Activated B cell treated with CpG ODN at 0.5 μM for 24 hours (primary cell): ENCODE measurements around the gene ADARB2. TPM values are rescaled to one million over a fixed set of nuclear protein-coding genes. Genes with fewer than 3 reads are reported as not detected.

ENCODE experiments used
- ATAC-seq: fragments of 200-7000 bp; cut with Tn5 transposase; one replicate; pipeline ENCODE4 v1.10.0; 2021; ENCODE audit warnings: low read depth, mild to moderate bottlenecking, moderate library complexity
- CTCF ChIA-PET: fragments of 350-600 bp; sonication (Branson Sonifier 250); formaldehyde crosslinking; loops from one replicate; lab custom pipeline; 2021; ENCODE audit warnings: antibody characterized with exemption; lab: Charles Lee
- POLR2A ChIA-PET: fragments of 350-600 bp; sonication (Branson Sonifier 250); formaldehyde crosslinking; loops from one replicate; lab custom pipeline; 2021; ENCODE audit warnings: antibody characterized with exemption; lab: Charles Lee
- DNase-seq: peaks from one replicate; pipeline ENCODE4 v3.0.0; 2022
- H3K27ac Mint-ChIP-seq: one replicate; pipeline ENCODE4 v1.8.0; 2020; ENCODE audit warnings: mixed read lengths
- H3K27me3 Mint-ChIP-seq: one replicate; pipeline ENCODE4 v1.8.0; 2021; ENCODE audit warnings: mixed read lengths
- H3K36me3 Mint-ChIP-seq: one replicate; pipeline ENCODE4 v1.8.0; 2021; ENCODE audit warnings: low read depth, mixed read lengths
- H3K4me1 Mint-ChIP-seq: one replicate; pipeline ENCODE4 v1.8.0; 2021; ENCODE audit warnings: mixed read lengths
- H3K4me3 Mint-ChIP-seq: one replicate; pipeline ENCODE4 v1.8.0; 2020; ENCODE audit warnings: mild to moderate bottlenecking, mixed read lengths
- H3K9me3 Mint-ChIP-seq: one replicate; pipeline ENCODE4 v1.8.0; 2020; ENCODE audit warnings: mixed read lengths
- intact Hi-C: fragments of 100-400 bp; cut with micrococcal nuclease; formaldehyde crosslinking; loops from one replicate; pipeline ENCODE4 v1.15.1; 2024
- total RNA-seq: library from RNA; stranded (reverse); gene quantifications from 2 replicates; pipeline ENCODE4 v1.2.3, GENCODE V29; 2022
- TF ChIP-seq, protein P1 (sequence below): fragments of 200-600 bp; IDR thresholded peaks from one replicate; pipeline ENCODE4 v1.8.0; 2022; ENCODE audit warnings: antibody characterized with exemption, mild to moderate bottlenecking

The ADARB2 gene
- total RNA-seq, 1 donor from 2014 or later = 0.11 TPM

DNA sequence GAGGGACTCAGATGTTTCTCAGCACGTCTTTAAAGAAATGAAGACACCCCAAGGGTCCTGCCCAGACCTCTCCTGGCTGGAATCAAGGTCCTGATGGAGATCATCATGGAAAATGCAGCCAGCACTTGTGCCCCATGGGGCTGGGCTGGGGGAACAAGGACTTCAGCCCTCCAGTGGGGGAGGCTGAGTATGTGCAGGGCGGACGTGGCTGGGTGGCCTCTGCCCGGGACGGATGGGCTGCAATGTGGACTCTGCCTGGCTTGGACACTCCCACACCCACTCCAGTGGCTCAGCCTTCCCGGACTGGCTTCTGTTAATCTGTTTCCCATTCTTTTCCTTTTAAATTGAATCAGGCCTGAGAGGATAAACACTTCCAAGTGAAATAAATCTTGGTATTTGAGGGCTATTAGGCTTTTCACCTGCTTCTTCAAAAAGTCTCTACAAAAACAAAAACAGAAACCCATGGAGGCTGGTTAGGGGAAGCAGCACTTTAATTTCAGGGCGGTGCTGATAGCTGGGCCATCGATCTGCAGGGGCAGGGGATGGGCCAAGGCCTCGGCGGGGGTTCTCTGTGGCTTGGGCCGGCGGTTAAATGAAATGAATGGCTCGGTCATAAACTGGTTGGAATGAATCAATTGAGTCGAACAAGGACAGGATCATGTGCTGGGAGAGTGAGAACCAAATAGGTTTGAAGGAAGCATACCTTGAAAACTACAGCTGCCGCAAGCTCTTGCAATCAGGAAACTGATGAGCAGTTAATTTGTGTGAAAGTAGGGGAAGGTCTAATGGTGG, 51.4 kb downstream of the ADARB2 start:
- intact Hi-C loops = no loop called here
- no peaks in the 10 kb centered on the region for H3K4me1 Mint-ChIP-seq
- TF ChIP-seq, protein P1, sequence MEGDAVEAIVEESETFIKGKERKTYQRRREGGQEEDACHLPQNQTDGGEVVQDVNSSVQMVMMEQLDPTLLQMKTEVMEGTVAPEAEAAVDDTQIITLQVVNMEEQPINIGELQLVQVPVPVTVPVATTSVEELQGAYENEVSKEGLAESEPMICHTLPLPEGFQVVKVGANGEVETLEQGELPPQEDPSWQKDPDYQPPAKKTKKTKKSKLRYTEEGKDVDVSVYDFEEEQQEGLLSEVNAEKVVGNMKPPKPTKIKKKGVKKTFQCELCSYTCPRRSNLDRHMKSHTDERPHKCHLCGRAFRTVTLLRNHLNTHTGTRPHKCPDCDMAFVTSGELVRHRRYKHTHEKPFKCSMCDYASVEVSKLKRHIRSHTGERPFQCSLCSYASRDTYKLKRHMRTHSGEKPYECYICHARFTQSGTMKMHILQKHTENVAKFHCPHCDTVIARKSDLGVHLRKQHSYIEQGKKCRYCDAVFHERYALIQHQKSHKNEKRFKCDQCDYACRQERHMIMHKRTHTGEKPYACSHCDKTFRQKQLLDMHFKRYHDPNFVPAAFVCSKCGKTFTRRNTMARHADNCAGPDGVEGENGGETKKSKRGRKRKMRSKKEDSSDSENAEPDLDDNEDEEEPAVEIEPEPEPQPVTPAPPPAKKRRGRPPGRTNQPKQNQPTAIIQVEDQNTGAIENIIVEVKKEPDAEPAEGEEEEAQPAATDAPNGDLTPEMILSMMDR = no peak
- ATAC-seq (no peak), DNase-seq (no peak)
- no peak overlapping the region for H3K27ac Mint-ChIP-seq
- ChIA-PET CTCF (no interaction called here), POLR2A (no interaction called here)
- H3K9me3 Mint-ChIP-seq = no peaks in the 10 kb centered on the region
- no peak overlapping the region for H3K4me3 Mint-ChIP-seq
- no peaks in the 10 kb centered on the region for H3K36me3 Mint-ChIP-seq
- H3K27me3 Mint-ChIP-seq = peaks cover 28% of the 10 kb centered on the region

DNA sequence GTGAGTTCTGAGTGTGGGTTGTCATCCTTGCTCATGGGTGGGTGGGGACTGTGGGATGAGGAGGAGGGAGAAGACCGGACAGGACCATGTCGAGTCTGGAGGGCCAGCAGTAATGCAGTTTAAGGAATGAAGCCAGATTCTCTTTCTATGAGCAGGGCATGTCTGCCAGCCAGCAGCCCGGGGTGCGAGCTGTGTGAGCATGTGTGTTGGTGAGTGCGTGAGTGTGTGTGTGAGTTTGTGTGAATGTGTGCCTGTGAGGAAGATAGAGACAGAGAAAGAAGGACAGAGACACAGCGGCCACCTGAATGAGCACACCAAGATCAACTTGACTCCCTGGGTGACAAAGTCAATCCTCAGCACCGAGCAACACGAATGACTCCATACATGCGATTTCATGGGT, 52.3 kb downstream of the ADARB2 start:
- intact Hi-C loops = no loop called here
- ATAC-seq (no peak), DNase-seq (no peak)
- POLR2A ChIA-PET = no interaction called here
- TF ChIP-seq, protein P1 = no peak
- no peaks in the 10 kb centered on the region for H3K9me3 Mint-ChIP-seq
- H3K27ac Mint-ChIP-seq = no peak overlapping the region
- no peak overlapping the region for H3K4me3 Mint-ChIP-seq
- no peaks in the 10 kb centered on the region for H3K4me1 Mint-ChIP-seq
- no peaks in the 10 kb centered on the region for H3K36me3 Mint-ChIP-seq
- CTCF ChIA-PET = no interaction called here
- peaks cover 23% of the 10 kb centered on the region for H3K27me3 Mint-ChIP-seq

DNA sequence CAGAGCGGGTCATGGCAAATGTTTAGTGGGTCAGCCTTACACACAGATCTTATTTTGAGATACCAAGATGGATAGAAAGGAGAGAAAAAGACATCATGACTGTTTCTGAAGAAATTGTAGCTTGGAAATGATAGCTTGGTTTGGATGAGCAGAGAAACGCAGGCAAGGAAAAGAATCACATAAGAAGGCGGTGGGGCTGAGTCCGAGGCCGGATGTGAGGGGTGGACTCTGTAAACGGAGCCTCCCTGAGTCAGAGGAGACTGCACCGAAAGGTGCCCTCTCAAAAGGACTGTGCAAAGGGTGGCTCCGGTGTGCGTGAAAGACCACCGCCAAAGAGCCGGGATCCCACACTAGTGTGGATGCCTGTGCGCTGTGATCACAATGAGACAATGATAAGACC, 53.7 kb downstream of the ADARB2 start:
- CTCF ChIA-PET = no interaction called here
- Mint-ChIP-seq H3K36me3 (no peaks in the 10 kb centered on the region), H3K9me3 (no peaks in the 10 kb centered on the region), H3K27me3 (peaks cover 19% of the 10 kb centered on the region), H3K27ac (no peak overlapping the region), H3K4me1 (no peaks in the 10 kb centered on the region), H3K4me3 (no peak overlapping the region)
- DNase-seq = no peak
- TF ChIP-seq, protein P1 = no peak
- POLR2A ChIA-PET = no interaction called here
- ATAC-seq = no peak
- intact Hi-C loops = no loop called here

DNA sequence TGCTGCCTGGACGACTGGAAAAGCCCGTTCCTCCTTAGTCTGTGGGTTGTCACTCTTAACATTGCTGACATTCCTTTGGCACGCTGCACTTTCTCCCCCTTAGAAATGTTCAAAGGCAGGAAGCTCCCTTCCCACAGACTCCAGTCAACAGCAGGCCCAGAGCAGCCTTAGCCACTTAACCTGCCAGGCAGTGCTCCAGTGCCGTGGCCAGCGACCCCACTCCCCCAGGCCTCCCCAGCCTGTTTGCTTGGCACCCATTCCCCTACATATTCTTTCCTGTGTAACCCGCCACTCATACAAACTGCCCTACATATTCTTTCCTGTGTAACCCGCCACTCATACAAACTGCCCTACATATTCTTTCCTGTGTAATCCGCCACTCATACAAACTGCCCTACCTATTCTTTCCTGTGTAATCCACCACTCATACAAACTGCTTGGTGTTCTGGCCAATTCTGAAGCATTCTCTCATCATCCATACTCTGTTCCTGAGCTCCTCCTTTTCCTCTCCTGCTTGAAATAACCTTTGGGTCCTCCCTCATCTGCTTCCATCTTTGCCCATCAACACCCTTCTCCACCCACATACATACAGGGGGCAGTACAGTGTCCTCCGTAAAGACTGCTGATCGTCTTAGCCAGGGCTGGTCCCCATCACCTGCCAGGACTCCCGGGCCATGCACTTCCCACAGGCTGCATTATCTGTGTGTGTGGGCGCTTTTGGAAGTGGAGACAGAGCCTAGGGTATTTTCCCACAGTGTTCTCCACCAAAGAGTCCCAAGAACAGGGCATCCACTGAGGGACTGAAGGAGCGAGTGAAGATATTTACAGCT, 57.3 kb downstream of the ADARB2 start:
- POLR2A ChIA-PET = no interaction called here
- Mint-ChIP-seq H3K36me3 (no peaks in the 10 kb centered on the region), H3K4me3 (no peak overlapping the region), H3K4me1 (peaks cover 11% of the 10 kb centered on the region), H3K27ac (no peak overlapping the region), H3K27me3 (peaks cover 13% of the 10 kb centered on the region), H3K9me3 (no peaks in the 10 kb centered on the region)
- no peak for DNase-seq
- CTCF ChIA-PET = no interaction called here
- no peak for ATAC-seq
- intact Hi-C loops = no loop called here
- TF ChIP-seq, protein P1 = no peak

DNA sequence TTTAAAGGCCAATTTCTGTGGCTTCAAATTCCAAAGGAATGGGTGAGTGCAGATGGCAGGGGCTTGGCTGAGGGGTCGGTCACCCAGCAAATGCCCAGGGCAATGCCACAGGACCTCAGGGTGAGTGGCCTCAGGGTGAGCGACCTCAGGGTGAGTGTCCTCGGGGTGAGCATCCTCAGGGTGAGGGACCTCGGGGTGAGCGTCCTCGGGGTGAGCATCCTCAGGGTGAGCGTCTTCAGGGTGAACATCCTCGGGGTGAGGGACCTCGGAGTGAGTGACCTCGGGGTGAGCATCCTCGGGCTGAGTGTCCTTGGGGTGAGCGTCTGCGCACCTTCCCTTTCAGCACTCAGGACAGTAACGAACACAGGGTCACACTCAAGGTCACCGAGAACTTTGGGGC, 59.2 kb downstream of the ADARB2 start:
- Mint-ChIP-seq H3K9me3 (no peaks in the 10 kb centered on the region), H3K4me3 (no peak overlapping the region), H3K4me1 (peaks cover 20% of the 10 kb centered on the region), H3K36me3 (no peaks in the 10 kb centered on the region), H3K27me3 (peaks cover 15% of the 10 kb centered on the region), H3K27ac (no peak overlapping the region)
- DNase-seq = no peak
- intact Hi-C loops = no loop called here
- ATAC-seq = no peak
- POLR2A ChIA-PET = no interaction called here
- TF ChIP-seq, protein P1 = no peak
- CTCF ChIA-PET = no interaction called here
